CD1c-positive myeloid dendritic cell (primary cell): ENCODE data around the gene PCDHGC4.

Source experiments
- DNase-seq: peaks from one replicate; pipeline ENCODE4 v3.0.0-alpha.2; 2016; ENCODE audit errors: extremely low spot score

Gene PCDHGC4

DNA sequence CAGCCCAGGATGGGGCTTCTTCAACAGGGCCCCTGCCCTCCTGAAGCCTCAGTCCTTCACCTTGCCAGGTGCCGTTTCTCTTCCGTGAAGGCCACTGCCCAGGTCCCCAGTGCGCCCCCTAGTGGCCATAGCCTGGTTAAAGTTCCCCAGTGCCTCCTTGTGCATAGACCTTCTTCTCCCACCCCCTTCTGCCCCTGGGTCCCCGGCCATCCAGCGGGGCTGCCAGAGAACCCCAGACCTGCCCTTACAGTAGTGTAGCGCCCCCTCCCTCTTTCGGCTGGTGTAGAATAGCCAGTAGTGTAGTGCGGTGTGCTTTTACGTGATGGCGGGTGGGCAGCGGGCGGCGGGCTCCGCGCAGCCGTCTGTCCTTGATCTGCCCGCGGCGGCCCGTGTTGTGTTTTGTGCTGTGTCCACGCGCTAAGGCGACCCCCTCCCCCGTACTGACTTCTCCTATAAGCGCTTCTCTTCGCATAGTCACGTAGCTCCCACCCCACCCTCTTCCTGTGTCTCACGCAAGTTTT is 27.6 kb downstream of the PCDHGC4 start:
- DNase-seq: peak; percentile 71

DNA sequence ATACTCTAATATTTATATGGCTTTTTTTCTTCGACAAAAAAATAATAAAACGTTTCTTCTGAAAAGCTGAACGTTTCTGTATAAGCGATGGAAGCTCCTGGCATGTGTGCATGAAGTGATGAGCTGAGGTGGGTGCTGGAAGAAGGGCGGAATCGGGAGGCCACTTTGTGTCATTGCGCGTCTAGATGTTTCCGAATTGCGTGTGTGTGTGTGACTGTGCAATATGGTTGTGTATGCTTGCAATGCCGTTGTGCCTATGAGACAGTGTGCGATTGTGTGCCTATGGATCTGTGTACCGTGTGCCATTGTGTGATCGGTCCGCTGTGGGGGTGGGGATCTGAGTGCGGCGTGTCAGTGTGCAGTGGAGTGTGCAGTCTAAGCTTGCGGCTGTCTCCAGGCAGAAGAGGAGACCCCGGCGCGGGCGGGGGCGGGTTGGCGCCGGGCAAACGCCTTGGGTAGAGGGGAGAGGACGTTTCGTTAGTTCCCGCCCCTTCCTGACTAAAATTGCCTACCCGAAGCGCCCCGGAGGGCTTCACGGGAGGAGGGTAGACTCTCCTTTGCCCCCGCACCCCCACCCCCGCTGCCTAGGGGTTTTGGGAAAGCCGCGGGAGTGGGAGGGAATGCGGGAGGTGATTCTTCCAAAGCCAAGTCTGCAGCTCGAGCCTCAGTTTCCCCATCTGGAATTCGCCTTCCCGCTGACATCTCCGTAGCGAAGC is 28.2 kb downstream of the PCDHGC4 start:
- DNase-seq: peak; percentile 40

DNA sequence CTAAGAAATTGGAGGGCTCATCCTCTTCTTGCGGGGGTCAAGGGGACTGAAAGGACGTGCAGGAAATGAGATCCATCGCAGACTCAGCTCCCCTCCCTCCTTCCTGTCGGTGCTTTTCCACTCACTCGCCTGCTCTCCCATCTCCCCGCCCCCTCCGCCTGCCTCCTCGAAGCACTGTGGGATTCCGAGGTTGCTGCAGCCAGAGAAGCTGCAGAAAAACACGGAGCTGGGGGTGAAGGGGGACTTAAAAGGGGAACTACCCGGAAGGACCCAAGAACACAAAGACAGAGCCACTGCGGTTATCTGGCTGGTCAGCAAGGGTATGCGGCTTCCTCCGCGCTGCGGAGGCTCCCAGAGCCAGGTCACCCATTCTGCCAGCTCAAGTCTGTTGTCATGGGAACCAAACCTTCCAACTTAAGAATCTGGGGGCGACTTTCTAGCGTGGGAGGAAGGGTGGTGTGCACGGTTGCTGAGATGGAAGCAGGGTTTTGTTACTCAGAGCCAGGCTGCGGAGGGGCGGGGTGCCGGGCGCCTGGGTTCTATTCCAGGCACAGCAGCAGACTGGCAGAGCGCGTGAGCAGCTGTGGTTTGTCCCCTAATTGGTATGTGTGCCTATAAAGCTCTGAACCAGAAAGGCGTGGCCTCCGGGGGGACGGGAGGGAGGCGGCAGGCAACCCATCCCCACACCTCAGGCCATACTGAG is 28.9 kb downstream of the PCDHGC4 start:
- DNase-seq: peak; percentile 78

DNA sequence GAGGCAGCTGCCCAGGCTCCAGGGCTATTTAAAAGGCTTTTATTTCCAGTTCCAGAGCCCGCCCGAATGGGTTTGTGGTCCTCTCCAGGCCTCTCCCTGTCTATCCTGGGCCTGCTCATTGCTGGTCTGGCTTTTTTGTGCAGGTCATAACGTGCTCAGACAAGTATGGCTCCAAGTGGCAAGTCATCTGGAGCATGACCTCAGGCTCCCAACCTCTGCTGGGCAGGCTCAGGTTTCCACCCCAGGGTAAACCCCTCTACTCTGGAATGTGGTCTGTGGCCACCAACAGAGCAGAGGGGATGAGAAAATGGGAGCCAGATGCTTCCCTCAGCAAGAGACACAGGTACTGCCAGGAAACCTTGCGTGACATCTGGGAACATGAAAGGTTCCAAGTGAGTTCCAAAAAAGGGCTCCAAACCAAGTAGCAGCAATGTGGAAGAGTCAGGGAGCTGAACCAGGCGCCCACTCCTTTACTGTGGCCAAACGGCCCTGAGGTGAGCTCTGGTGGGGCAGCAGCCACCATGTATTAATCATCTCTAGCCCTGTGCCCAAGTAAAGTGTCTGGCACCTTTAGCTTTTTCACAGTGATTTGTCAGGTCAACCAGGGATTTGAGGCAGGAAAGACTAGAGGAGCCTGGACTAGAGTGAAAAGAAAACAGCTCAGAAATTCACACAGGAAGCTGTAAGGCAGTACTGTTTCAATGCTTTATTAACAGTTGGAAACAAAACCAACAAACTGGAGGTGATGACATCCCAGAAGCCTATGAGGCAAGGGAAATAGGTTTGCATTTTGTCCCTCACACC is 29.7 kb downstream of the PCDHGC4 start:
- DNase-seq: no peak

DNA sequence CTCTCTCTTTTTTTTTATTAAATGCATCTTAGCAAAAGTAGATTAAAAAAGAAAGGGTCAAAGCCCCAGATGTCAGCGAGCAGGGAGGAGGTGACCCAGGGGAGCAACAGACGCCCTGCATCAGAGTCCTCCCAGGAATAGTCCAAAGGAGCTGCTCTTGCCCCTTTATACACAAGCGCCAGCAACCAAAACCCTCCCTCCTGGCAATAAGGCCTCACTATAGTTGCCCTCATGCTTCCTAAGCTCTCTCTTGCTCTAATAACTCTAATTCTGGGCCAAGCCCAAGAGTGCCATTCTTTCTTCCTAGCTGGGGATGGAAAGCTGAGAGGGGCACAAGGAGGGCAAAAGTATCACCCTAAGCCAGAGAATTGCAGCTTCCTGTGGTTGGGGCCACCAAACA is 30.3 kb downstream of the PCDHGC4 start:
- DNase-seq: no peak

DNA sequence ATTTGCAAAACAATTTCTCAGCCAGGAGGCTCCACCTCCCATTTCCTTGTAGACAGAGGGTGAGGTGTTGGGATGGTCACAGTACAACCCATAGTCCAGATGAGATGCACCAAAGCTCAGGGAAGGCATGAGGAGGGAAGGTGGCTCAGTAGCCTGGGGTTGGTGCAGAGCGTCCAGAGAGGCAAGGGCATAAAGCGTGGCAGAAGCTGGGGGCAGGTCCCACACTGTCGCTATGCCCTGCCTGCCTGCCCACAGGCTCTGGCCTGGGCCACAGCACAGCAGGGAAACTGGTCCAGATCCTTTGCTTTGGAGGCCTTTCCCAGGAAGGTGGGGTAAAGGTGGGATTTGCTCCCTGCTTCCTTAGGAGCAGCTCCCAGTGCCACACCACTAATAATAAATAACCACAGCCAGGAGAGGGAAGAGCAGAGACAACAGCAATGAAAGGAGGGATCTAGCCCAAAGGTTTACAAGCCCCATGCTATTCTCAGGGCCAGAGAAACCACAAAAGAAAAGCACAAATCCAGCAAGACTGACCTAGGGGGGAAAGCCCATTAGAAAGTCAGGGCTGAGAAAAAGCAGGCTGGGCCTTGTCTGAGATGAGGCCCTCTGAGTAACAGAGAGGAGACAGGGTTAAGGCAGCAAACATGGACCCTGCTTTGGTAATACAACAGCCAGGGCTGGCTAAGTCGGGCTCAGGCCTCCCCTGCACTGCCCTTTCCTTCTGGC is 31.3 kb downstream of the PCDHGC4 start:
- no peak for DNase-seq

DNA sequence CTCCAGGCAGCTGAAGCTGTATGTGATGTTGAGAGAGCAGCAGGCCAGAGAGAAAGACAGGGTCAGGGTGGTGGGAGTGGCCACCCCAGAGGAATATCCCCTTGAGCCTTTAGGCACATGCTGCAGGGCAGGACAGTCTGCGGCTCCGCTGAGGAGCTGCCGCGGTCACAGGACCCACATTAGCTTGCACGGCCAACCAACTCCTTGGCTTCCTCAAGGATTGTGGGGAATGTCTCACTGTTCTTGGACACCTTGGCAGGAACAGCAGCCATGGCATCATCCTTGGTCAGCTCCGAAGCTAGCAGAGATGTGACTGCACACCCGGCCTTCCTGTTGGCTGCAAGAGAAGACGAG is 31.8 kb downstream of the PCDHGC4 start:
- no peak for DNase-seq

DNA sequence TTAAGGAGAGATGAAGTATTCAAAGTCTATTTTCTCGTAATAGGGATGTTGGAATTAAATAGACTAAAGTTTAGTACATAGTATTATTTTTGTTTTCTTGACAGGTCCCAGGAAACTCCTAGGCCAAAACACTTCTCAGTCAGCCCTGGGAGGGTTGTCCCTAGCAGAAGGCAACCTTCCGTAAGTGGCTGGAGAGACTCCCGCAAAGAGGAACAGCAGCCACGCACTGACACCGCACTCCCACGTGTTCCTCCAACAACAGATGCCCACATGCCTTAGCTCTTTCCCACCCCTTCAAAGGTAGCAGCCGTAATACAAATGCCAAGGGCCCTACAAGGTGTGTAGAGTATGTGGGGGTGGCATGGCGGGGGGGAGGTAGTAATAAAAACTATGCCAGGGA is 32.5 kb downstream of the PCDHGC4 start:
- peak; percentile 52 for DNase-seq

DNA sequence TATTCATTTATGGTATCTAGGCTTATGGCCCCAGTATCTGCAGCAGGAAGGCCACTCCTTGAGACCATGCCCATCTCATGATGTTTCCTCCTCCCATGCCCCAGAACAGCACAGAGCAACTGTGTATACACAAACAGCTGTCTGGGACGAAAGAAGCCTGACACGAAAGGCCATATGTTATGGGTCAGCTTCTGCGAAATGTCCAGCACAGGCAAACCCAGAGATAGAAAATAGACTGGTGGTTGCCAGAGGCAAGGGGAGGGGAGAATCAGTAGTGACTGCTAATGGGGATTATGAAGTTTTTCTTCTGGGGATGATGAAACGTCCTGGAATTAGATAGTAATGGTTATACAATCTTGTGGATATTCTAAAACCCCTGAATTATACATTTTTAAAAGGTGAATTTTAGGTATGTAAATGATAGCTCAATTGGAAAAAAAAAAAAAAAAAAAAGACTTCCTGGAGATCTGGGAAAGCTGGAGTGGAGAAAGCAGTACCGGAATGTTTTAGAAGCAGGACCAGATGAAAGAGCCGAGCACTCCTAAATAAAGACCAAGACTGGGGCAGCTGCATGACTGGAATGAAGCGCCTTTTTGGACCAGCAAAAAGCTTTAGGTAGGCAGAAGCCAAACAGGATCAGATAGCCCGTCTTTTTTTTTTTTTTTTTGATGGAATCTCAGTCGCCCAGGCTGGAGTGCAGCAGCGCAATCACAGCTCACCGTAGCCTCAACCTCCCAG is 33.2 kb downstream of the PCDHGC4 start:
- DNase-seq: no peak

DNA sequence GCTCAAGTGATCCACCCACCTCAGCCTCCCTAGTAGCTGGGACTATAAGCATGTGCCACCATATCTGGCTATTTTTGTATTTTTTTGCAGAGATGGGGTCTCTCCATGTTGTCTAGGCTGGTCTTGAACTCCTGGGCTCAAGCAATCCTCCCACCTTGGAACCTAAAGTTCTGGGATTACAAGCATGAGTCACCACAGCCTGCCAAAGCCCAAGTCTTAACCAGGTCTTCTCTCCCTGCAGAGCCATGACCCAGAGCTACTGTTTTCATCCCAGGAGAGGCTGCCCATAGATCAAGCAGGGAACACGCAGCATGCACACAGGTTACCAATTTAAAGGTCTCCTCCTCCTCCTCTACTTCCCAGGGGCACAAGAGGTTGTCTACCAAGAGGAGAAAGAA is 33.8 kb downstream of the PCDHGC4 start:
- no peak for DNase-seq

DNA sequence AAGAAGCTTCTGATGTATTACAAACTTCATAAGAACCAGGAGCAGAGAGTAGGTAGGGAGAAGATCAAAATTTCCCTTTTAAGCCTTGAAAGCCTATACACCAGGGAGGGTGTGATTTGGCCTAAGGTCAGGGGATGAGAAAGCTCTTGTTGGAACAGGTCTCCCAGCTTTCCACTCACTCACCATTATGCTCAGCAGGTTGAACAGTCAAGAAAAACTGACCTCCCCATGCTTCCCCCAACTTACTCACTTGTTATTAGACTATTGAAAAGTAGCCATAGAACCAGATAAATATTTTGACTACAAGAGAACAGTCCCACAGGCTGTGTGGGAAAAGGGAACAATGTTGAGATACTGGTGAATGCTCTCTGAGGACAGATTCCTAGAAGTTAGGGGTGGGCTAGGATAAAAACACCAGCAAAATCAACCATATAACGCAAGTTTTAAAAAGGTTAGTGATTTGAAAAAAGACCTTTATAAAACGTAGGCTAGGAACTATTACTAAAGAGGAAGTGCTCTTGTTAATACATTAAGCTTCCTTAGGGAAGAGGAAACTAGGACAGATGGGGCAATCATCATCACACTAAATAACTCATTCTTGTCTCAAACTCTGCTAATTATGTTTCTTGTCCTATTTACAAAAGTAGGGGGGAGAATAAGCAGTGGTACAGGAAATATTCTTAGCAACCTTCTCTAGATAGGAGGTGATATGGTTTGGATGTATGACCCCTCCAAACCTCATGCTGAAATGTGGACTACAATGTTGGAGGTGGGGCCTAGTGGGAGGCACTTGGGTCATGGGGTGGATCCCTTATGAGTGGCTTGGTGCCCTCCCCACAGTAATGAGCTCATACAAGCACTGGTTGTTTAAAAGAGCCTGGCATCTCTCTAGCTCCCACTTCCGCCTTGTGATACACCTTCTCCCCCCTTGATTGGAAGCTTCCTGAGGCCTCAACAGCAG is 35.1 kb downstream of the PCDHGC4 start:
- DNase-seq: peak; percentile 76

DNA sequence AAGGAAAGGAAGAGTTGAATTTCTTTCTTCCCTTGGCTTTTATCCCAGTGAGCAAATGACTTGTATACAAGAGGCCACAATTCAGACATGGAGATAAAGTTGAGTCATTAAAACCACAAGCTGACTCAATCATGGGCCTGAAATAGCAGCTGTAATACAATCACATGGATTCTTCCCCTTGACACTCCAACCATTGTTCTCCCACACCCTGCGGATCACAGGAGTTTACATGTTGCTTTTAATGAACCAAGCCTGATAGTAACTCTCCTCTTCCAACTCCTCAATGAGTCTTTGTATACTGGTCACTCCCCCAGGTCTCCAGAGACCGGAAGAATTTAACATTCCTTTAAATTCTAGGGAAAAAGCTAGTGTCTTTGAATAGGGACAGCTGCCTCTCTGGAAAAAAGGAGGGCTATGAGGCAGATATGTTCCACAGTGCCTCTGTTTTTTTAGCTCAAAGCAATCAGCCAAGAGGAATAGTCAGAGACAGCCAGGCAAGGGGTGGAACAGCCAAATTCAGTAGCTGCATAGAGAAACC is 36.5 kb downstream of the PCDHGC4 start:
- peak; percentile 87 for DNase-seq

DNA sequence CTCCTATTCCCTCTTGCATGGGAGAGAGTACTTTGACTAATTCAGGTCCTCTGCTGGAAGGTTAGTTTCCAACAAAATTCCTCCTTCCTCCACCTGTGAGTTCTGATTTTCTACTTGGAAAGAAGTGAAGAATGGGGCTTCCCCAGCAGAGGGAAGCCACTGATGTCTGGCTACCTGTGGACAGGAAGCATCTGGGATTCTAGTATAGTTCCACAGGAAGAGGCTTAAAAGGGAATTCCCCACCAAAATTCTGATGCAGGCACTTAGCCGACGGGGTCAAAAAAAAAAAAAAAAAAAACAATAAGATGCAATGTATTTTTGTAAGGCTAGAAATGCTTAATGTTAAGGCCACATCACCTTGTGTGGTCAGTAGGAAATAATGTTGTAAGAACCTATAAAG is 37.5 kb downstream of the PCDHGC4 start:
- no peak for DNase-seq

DNA sequence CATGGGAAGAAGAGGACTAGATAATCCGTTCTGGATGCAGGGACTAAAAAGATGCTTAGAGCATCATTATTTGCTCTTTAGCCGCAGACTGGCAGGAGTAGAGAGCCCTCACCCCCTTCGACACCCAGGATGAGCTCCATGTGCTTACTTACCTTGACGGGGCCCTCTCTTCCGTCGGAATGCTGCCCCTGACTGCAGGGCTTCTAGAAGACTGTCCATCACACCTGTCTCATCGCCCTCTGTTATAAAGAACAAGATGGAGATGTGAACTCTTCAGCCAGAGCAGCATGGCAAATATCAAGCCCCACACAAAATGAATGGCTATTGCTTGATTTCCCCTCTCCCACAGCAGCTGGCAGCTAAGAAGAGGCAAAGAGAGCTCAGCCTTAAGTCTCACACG is 39.2 kb downstream of the PCDHGC4 start:
- no peak for DNase-seq

DNA sequence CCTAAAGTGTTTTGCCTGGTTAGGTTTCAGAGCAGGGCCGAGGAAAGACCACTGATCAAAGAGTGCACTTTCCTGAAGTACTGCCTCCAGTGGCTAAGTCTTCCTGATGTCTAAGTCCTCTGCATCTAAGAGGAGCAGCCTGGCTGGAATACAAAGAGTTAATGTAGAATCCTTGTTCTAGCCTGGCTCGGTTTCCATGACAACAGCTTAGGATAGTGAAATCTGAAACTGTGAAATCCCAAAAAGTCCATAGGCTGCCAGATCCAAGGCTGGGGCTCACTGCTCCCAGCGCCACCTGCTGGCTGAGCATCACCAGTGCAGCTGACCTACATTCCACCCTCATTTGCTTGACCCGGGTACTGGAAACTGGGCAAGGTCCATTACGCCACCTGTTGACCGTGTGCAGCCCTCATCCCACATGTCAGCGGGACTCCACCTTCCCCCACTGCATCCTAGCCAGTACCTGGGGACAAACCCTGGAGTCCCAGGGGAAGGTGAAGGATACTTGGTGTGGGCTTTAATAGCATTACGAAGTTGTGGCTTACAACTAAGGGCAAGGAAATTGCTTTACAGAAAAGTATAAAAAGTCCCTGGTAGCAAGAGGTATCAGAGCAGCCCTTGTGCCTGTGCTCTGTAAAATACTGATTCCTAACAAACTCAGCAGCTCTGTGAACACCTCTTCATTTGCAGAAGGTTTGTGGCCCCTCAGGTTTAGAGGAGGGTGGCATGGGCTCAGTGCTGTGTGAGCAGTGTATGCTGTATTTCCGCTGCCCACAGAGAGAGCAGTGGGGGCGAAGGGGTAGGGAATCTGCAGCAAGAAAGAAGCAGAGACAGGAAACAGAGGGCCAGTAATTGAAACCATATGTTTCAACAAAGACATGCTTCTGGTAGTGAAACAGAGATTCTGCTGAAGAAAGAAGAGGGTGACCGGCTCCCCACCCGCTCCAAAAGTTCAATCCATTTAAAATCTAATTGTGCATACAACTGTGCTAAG is 40.1 kb downstream of the PCDHGC4 start:
- peak; percentile 84 for DNase-seq

DNA sequence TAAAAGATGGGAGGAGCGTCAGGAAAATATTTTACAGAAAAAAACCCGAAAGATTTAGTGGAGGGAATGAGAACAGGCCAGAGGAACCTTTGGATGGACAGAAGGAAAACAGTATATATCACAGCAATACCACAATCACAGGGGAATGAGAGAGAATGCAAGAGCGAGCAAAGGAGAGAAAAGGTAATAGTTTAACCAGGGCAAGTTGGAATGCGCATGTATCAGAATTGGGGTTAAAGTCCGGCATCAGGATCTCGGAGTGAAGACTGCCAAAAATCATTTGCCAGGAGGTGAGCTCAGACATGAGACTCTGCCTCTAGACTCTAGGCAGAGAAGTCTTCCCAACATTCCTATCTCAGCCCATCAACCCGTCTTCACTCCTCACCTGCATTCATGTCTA is 40.8 kb downstream of the PCDHGC4 start:
- no peak for DNase-seq

DNA sequence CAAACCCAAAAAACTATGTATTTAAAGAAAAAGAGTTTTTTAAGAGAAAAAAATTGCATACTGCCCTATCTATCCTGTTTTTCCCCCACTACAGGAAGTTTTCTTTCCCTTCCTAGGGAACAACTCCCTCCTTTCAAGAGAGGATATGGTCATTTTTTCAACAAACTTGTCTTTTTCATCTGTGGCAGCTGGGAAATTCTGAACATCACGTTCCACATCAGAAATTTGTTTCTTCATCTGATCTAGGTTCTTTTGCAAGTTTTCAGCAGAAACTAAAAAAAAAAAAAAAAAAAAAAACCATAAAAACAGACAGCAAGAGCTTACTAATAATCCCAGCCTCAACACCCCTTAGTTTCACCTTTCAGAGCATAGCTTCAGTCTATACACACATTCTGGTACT is 42.6 kb downstream of the PCDHGC4 start:
- no peak for DNase-seq

DNA sequence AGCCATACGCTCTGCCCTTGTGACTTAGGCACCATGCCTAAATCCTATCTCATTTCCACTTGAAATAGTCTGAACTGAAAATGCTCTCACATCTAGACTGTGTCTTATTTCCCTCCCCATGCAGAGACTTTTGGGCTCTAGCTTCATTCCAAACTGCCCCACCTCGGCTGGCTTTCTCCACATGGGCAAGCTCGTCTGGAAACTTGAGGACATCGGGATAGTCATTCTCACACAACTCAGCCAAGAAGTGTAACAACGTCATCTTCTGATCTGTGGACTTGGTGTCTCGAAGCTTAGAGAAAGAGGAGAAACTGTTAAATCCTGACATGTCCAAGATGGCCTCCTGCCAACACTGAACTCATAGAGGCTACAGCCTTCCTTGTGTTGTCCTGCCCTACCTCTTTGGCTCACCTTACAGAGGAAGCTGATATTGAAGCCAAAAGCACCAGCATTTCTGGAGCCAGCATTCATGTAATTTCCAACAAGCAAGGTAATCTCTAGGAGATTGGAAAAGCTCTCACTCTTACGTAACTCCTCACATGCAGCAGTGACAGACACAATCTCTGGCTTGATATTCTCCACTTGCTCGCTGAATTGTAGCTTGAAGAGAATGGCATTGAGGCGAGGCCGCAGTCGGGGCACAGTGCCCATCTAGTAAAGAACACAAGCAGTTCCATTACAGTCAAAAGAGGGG is 43.6 kb downstream of the PCDHGC4 start:
- DNase-seq: no peak
